Ishikawa (cell line): ENCODE results near the gene SHB.

Experiments
- CEBPB ChIP-seq: IDR thresholded peaks from 2 replicates; pipeline ENCODE4 v1.6.1; 2012
- EGR1 ChIP-seq: IDR thresholded peaks from 2 replicates; pipeline ENCODE4 v1.6.1; 2012
- EP300 ChIP-seq: IDR thresholded peaks from 2 replicates; pipeline ENCODE4 v1.6.1; 2012; ENCODE audit warnings: borderline replicate concordance
- FOXM1 ChIP-seq: IDR thresholded peaks from 2 replicates; pipeline ENCODE4 v1.6.1; 2012; ENCODE audit warnings: low read depth, borderline replicate concordance
- NFIC ChIP-seq: IDR thresholded peaks from 2 replicates; pipeline ENCODE4 v1.6.1; 2012
- RAD21 ChIP-seq: IDR thresholded peaks from 2 replicates; pipeline ENCODE4 v1.6.1; 2012; ENCODE audit warnings: low read depth
- TAF1 ChIP-seq: IDR thresholded peaks from 2 replicates; pipeline ENCODE4 v1.6.1; 2012; ENCODE audit warnings: low read depth, mild to moderate bottlenecking
- TEAD4 ChIP-seq: IDR thresholded peaks from 2 replicates; pipeline ENCODE4 v1.6.1; 2012
- YY1 ChIP-seq: IDR thresholded peaks from 2 replicates; pipeline ENCODE4 v1.6.1; 2012; ENCODE audit warnings: low read depth
- TF ChIP-seq, protein P1 (sequence below): IDR thresholded peaks from 2 replicates; pipeline ENCODE4 v1.6.1; 2012; ENCODE audit warnings: low read depth, mild to moderate bottlenecking
- TF ChIP-seq, protein P2 (sequence below): IDR thresholded peaks from 2 replicates; pipeline ENCODE4 v1.6.1; 2012

DNA sequence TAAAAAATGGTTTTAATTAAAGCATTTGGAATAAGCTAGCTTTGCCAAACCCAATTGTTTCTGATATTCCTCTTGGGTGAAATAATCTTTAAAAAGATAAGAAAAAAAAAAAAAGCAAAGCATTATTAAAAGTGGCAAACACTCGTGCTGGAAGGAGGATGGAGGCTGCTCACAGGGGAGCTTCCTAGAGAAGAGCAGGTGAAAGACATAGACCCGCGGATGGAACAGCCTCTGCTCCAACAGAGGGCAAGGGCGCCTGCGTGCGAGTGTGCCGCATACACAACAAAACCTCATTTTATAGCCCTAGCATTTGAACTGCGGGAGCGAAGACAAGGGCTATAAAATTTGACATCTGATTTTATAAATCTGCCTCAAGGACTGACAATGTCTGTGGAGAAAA is 131.7 kb downstream of the SHB start:
- TF ChIP-seq, protein P1, sequence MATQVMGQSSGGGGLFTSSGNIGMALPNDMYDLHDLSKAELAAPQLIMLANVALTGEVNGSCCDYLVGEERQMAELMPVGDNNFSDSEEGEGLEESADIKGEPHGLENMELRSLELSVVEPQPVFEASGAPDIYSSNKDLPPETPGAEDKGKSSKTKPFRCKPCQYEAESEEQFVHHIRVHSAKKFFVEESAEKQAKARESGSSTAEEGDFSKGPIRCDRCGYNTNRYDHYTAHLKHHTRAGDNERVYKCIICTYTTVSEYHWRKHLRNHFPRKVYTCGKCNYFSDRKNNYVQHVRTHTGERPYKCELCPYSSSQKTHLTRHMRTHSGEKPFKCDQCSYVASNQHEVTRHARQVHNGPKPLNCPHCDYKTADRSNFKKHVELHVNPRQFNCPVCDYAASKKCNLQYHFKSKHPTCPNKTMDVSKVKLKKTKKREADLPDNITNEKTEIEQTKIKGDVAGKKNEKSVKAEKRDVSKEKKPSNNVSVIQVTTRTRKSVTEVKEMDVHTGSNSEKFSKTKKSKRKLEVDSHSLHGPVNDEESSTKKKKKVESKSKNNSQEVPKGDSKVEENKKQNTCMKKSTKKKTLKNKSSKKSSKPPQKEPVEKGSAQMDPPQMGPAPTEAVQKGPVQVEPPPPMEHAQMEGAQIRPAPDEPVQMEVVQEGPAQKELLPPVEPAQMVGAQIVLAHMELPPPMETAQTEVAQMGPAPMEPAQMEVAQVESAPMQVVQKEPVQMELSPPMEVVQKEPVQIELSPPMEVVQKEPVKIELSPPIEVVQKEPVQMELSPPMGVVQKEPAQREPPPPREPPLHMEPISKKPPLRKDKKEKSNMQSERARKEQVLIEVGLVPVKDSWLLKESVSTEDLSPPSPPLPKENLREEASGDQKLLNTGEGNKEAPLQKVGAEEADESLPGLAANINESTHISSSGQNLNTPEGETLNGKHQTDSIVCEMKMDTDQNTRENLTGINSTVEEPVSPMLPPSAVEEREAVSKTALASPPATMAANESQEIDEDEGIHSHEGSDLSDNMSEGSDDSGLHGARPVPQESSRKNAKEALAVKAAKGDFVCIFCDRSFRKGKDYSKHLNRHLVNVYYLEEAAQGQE: no peak
- TF ChIP-seq YY1: no peak
- no peak for TF ChIP-seq TAF1
- TF ChIP-seq, protein P2, sequence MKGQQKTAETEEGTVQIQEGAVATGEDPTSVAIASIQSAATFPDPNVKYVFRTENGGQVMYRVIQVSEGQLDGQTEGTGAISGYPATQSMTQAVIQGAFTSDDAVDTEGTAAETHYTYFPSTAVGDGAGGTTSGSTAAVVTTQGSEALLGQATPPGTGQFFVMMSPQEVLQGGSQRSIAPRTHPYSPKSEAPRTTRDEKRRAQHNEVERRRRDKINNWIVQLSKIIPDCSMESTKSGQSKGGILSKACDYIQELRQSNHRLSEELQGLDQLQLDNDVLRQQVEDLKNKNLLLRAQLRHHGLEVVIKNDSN: no peak
- no peak for TF ChIP-seq CEBPB
- TF ChIP-seq NFIC: no peak
- TF ChIP-seq EP300: no peak
- TF ChIP-seq RAD21: no peak
- no peak for TF ChIP-seq TEAD4
- TF ChIP-seq EGR1: no peak
- TF ChIP-seq FOXM1: no peak
